Kidney (tissue), 14 donors: ENCODE results near the gene DPCD. TPM values are rescaled to one million over a fixed set of nuclear protein-coding genes. Genes with fewer than 3 reads are reported as not detected.
A peak's percentile ranks its signal among the peaks of the same experiment; 100 is the strongest.

ENCODE experiments used
- DNase-seq, 5 donors: peaks; one replicate each; pipeline ENCODE4 v3.0.0-alpha.2; 2013 to 2020
- FAIRE-seq: peaks from 2 replicates; lab custom pipeline; 2012; peaks lifted over from hg19 to GRCh38; lab: Jason Lieb, UNC
- H3K27ac ChIP-seq, 2 donors: one replicate each; pipeline ENCODE4 v1.7.0; 2013; ENCODE audit warnings: low read depth in 2 of 2, low read length in 2 of 2, inconsistent platforms in 1 of 2
- H3K27me3 ChIP-seq: one replicate; pipeline ENCODE4 v1.7.1; 2013; ENCODE audit warnings: low read length, inconsistent platforms; ENCODE audit not compliant: control insufficient read depth, insufficient read depth
- H3K36me3 ChIP-seq, 3 donors: one replicate each; pipeline versions ENCODE4 v1.7.0 to v1.7.1; 2013; ENCODE audit warnings: low read length in 3 of 3, control low read depth in 1 of 3, inconsistent platforms in 1 of 3; ENCODE audit not compliant: insufficient read depth in 3 of 3, control insufficient read depth in 2 of 3
- H3K4me1 ChIP-seq, 3 donors: one replicate each; pipeline versions ENCODE4 v1.7.0 to v1.7.1; 2013; ENCODE audit warnings: low read length in 3 of 3, inconsistent platforms in 1 of 3, low read depth in 1 of 3; ENCODE audit not compliant: control insufficient read depth in 2 of 3, insufficient read depth in 2 of 3
- H3K4me3 ChIP-seq, 3 donors: one replicate each; pipeline versions ENCODE4 v1.7.0 to v1.8.1; 2013; ENCODE audit warnings: low read length in 3 of 3, control low read depth in 1 of 3, inconsistent platforms in 1 of 3
- H3K9ac ChIP-seq, 3 donors: one replicate each; pipeline versions ENCODE4 v1.7.0 to v1.7.1; 2013; ENCODE audit warnings: low read length in 3 of 3, control low read depth in 1 of 3, inconsistent platforms in 1 of 3
- H3K9me3 ChIP-seq, 3 donors: one replicate each; pipeline versions ENCODE4 v1.7.0 to v1.7.1; 2013; ENCODE audit warnings: low read length in 3 of 3, control low read depth in 1 of 3, inconsistent platforms in 1 of 3; ENCODE audit not compliant: control insufficient read depth in 2 of 3, insufficient read depth in 1 of 3
- CTCF ChIP-seq: IDR thresholded peaks from 3 replicates; pipeline ENCODE4 v1.5.1; 2012; ENCODE audit warnings: mild to moderate bottlenecking, moderate library complexity, borderline replicate concordance; ENCODE audit not compliant: insufficient read depth; ENCODE audit errors: extremely low read depth
- intact Hi-C: fragments of 100-400 bp; cut with DNase I; formaldehyde crosslinking; loops from one replicate; pipeline ENCODE4 v1.11.1; 2022
- polyA plus RNA-seq: library from polyadenylated mRNA; stranded (reverse); fragments of 350-450 nt; fragmentation: Illumina TruSeq; extraction: RNeasy Lipid Tissue Mini Kit (QIAGEN cat#74804); gene quantifications from one replicate; pipeline ENCODE4 v1.2.3, GENCODE V29; 2014; ENCODE audit warnings: low read depth, low replicate concordance; ENCODE audit not compliant: insufficient read depth
- total RNA-seq: library from RNA; stranded (reverse); fragmentation: NEBNext Ultra II Directional; extraction: Animal tissue kit (Norgen Biotek cat#: 25700); gene quantifications from one replicate; pipeline ENCODE4 v1.2.1, GENCODE V29; 2021
- donor health status: control.
- donor health status: control.
- donor health status: control.
- donor health status: control.
- donor health status: control.
- donor health status: DM: yes; HTN: yes; CAD: no.
- donor health status: Normal renal cell carcinoma (clear cell type).

The DPCD gene
- total and polyA plus RNA-seq, 2 donors from 2014 or later, result 26.4 to 63.1 TPM

DNA sequence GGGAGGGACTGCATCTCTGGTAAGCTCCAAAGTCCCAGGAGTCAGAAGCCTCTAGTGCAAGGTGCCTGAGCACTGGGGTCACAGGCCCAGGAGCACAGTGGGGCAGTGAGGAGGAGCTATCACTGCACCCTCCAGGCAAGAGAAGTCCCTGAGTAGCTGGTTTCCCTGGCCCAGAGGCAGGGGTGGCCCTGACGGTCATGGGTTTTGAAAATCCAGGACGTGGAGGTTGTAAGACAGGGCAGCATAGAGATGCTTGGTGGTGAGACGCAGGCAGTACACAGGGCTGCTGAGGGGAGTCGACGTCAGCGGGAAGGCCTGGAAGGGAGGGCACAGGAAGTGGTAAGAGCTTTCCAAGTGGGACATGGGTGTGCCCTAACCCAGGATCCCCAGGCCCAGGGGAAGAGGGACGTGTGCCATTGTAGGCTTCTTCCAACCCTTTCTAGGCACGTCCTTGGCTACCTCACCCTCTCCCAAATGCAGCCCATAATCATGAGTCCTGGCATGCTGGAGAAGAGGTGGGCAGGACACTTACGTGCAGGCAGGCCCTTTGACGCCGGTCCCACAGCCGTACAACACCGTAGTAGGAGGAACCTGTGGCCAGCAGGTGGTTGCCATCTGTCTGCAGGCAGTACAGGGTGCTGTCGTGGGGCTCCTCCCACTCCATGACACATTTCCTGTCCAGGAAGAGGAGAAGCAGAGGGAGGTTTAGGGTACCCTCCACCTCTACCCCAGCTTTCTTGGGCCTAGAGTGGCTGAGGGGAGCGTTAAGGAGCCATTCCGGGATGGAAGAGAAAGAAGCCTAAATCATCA, 23.2 kb downstream of the DPCD start:
- H3K36me3 ChIP-seq, result peaks cover 0 to 37% (median 25%) of the 10 kb centered on the region in 3 donors
- no peak overlapping the region for H3K4me3 ChIP-seq
- no peak for TF ChIP-seq CTCF
- H3K4me1 ChIP-seq, result peaks cover 0 to 3% (median 0%) of the 10 kb centered on the region in 3 donors
- no peak for FAIRE-seq
- H3K9ac ChIP-seq, result no peak overlapping the region
- no peaks in the 10 kb centered on the region for H3K9me3 ChIP-seq
- intact Hi-C loops, result no loop called here
- H3K27ac ChIP-seq, result no peak overlapping the region
- no peaks in the 10 kb centered on the region for H3K27me3 ChIP-seq
- peak in 1 of 5 donors; percentile 56 for DNase-seq

- no peaks in the 10 kb centered on the region for H3K27me3 ChIP-seq
- peaks cover 0 to 3% (median 0%) of the 10 kb centered on the region in 3 donors for H3K4me1 ChIP-seq
- no peak overlapping the region for H3K4me3 ChIP-seq
- no peak overlapping the region for H3K9ac ChIP-seq
- no peak for TF ChIP-seq CTCF
- H3K9me3 ChIP-seq, result no peaks in the 10 kb centered on the region
- intact Hi-C loops, result no loop called here
- no peak for FAIRE-seq
- H3K27ac ChIP-seq, result no peak overlapping the region
- H3K36me3 ChIP-seq, result peaks cover 0 to 40% (median 25%) of the 10 kb centered on the region in 3 donors
- peak in 1 of 5 donors; percentile 56 for DNase-seq
Measured at GRCh38 chr10:101612086-101612485, 24.0 kb downstream of the DPCD start.

GRCh38 chr10:101612872-101613271, 24.8 kb downstream of the DPCD start:
- DNase-seq (peak in 1 of 5 donors; percentile 56), FAIRE-seq (no peak)
- Histone ChIP-seq H3K4me1 (peaks cover 0 to 3% (median 0%) of the 10 kb centered on the region in 3 donors), H3K27ac (no peak overlapping the region), H3K9me3 (no peaks in the 10 kb centered on the region), H3K27me3 (no peaks in the 10 kb centered on the region), H3K36me3 (peaks cover 0 to 40% (median 25%) of the 10 kb centered on the region in 3 donors), H3K4me3 (no peak overlapping the region), H3K9ac (no peak overlapping the region)
- TF ChIP-seq CTCF, result no peak
- intact Hi-C loops, result no loop called here
